Measurements from ENCODE around the gene MSI2.
A peak's percentile ranks its signal among the peaks of the same experiment; 100 is the strongest.
"Not testable (repeated sequence)": the region's sequence is repeated elsewhere in the genome, so short reads cannot be mapped to it uniquely, and the experiment has no call there.

Gene MSI2

GRCh38 chr17:57213180-57213825 lies 43.0 kb upstream of the MSI2 start:
- no peak for DNase-seq (ENCODE audit: low read depth)
- TF ChIP-seq, protein P1, sequence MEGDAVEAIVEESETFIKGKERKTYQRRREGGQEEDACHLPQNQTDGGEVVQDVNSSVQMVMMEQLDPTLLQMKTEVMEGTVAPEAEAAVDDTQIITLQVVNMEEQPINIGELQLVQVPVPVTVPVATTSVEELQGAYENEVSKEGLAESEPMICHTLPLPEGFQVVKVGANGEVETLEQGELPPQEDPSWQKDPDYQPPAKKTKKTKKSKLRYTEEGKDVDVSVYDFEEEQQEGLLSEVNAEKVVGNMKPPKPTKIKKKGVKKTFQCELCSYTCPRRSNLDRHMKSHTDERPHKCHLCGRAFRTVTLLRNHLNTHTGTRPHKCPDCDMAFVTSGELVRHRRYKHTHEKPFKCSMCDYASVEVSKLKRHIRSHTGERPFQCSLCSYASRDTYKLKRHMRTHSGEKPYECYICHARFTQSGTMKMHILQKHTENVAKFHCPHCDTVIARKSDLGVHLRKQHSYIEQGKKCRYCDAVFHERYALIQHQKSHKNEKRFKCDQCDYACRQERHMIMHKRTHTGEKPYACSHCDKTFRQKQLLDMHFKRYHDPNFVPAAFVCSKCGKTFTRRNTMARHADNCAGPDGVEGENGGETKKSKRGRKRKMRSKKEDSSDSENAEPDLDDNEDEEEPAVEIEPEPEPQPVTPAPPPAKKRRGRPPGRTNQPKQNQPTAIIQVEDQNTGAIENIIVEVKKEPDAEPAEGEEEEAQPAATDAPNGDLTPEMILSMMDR (IDR thresholded peaks at IDR 0.05; ENCODE audit: control insufficient read depth, extremely low read depth, insufficient read depth) = no peak
- no peak overlapping the region for H3K4me3 ChIP-seq (ENCODE audit: low read depth, low read length)

- TF ChIP-seq, protein P1 (IDR thresholded peaks at IDR 0.05; ENCODE audit: control insufficient read depth, extremely low read depth, insufficient read depth) = no peak
- H3K4me3 ChIP-seq (ENCODE audit: low read depth, low read length) = no peak overlapping the region
- DNase-seq (ENCODE audit: low read depth) = peak; percentile 67
Observed at GRCh38 chr17:57215317-57215716, 41.0 kb upstream of the MSI2 start.

GRCh38 chr17:57221366-57222350 lies 34.7 kb upstream of the MSI2 start:
- H3K4me3 ChIP-seq (ENCODE audit: low read depth, low read length) = no peak overlapping the region
- TF ChIP-seq, protein P1 (IDR thresholded peaks at IDR 0.05; ENCODE audit: control insufficient read depth, extremely low read depth, insufficient read depth) = no peak
- no peak for DNase-seq (ENCODE audit: low read depth)

DNA sequence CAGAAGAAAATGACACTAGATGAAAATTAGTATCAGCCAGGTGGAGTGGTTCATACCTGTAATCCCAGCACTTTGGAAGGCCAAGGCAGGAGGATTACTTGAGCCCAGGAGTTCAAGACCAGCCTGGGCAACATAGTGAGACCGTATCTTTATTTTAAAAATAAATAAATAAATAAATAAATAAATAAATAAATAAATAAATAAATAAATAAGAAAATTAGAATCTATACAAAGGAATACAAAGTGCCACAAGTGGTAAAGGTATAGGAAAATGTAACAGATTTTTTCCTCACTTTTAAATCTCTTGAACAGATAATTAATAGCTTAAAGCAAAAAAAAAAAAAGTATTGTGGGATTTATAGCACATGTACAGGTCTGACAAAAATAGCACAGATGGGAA lies 33.9 kb upstream of the MSI2 start:
- H3K4me3 ChIP-seq (ENCODE audit: low read depth, low read length) = not testable (repeated sequence)

GRCh38 chr17:57225127-57225526 lies 31.2 kb upstream of the MSI2 start:
- DNase-seq (ENCODE audit: low read depth) = no peak
- no peak overlapping the region for H3K4me3 ChIP-seq (ENCODE audit: low read depth, low read length)
- TF ChIP-seq, protein P1 (IDR thresholded peaks at IDR 0.05; ENCODE audit: control insufficient read depth, extremely low read depth, insufficient read depth) = no peak

More for the DNA sequence above, 33.9 kb upstream of the MSI2 start:
- not testable (repeated sequence) for DNase-seq (ENCODE audit: low read depth)

- TF ChIP-seq, protein P1 (IDR thresholded peaks at IDR 0.05; ENCODE audit: control insufficient read depth, extremely low read depth, insufficient read depth) = no peak
- no peak overlapping the region for H3K4me3 ChIP-seq (ENCODE audit: low read depth, low read length)
- no peak for DNase-seq (ENCODE audit: low read depth)
Observed at GRCh38 chr17:57226793-57227192, 29.5 kb upstream of the MSI2 start.

GRCh38 chr17:57228911-57229310 lies 27.4 kb upstream of the MSI2 start:
- H3K4me3 ChIP-seq (ENCODE audit: low read depth, low read length) = no peak overlapping the region
- TF ChIP-seq, protein P1 (IDR thresholded peaks at IDR 0.05; ENCODE audit: control insufficient read depth, extremely low read depth, insufficient read depth) = no peak
- no peak for DNase-seq (ENCODE audit: low read depth)

All from LNCaP clone FGC (cell line).